Urothelium cell line (cell line): Measurements from ENCODE around the gene COL5A1.

ENCODE experiments used
- DNase-seq: peaks from one replicate; pipeline ENCODE4 v3.0.0; 2011; ENCODE audit warnings: low spot score, mixed read lengths
- FAIRE-seq: peaks from 2 replicates; lab custom pipeline; 2011; peaks lifted over from hg19 to GRCh38; lab: Jason Lieb, UNC

The COL5A1 gene

GRCh38 chr9:134641173-134641989 lies at the start of gene COL5A1:
Gene COL5A1 (plus strand): TSS chr9:134641803. CDS start chr9:134642188, 385 bp downstream.
- peak; percentile 77 for FAIRE-seq
- DNase-seq: peak; percentile 96

DNA sequence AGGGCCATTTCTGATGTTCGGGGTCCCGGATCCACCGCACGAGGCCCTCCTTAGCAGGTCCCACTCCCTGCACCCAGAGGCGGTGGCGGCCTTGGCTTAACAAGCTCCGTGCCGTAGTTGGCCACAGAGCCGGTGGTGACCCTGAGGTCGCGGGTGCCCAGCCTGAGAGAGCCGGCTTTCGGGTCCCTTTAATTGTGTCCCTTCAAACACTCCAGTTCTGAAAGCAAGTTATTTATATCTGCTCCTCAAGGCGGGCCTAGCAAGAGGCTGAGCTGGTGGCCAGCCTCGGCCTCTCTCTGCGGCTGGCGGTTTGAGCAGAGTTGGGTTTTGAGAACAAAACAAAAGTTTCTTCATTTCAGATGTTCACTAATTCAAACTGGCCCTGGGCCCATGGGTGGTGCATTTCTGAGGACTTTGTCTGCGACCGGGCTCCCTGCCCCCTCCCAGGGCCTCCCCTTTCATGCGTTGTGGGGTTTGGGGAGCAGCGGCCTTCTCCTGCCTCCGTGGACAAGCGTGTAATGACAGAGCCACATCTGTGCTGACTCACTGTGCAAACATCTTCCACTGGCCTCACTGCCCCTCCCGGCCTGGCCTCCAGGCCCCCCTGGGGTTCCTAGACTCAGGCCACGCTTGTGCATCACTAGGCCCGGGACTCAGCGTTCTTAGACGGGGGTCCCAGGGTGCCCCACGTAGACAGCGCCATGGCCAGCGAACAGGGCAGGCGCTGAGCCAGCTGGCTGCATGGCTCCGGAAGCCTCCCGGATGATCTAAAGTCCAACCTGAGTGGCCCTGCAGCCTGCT lies 49.4 kb upstream of the COL5A1 start:
- FAIRE-seq (no peak), DNase-seq (peak; percentile 75)

DNA sequence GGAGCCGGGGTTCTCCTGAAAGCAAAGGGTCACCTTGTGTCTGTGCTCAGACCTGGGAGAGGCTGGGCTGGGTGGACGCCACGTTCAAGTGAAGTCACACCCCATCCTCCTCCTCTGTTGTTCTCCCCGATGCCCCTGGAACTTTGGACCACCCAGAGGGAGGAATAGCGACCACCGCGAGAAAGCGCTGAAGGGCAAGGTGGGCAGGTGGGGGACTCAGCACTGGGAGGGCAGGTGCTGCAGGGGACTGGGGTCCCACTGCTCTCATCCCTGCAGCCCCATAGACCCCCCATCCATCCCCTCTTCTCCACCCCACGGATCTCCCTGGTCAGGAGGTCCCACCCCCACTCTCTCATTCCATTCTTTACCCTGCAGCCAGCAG lies 48.8 kb upstream of the COL5A1 start:
- DNase-seq (no peak), FAIRE-seq (no peak)

DNA sequence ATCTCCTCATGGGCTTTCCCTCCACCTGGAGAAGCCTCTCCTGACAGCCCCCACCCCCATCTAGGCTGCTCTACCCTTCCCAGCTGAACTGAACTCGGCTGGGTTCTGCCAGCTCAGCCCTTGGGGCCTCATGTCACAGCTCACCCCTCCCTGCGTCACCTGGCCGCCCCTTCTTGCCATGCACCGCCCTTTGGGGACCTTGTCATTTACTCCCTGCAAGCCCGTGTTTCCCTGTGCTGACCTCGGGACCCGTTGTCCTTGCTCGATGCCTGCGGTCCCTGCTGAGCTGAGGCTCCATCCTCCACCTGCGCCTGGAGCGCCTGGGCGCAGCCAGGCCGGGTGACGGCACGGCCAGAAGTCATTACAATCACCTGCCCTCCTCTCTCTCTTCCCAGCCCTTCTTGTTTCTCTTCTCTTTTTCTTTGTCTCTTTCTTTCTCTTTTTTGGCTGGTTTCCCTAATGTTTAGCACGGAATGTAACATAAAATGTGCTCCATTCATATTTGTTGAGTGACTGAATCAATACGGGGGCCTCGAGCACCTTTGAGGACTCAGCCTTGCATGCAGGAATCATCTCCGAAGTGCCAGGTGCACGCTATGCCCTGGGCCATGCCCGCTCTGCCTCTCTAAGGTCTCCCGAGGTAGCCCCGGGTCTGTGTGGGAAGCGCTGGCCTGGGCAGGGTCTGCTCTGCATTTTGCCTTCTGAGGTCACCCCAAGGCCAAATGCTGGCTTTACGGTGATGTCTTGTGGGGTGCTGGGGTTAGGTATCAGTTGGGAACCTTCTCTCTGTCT lies 48.1 kb upstream of the COL5A1 start:
- FAIRE-seq (peak; percentile 44), DNase-seq (no peak)

GRCh38 chr9:134594078-134594941 lies 47.3 kb upstream of the COL5A1 start:
- DNase-seq: no peak
- FAIRE-seq: peak; percentile 44

DNA sequence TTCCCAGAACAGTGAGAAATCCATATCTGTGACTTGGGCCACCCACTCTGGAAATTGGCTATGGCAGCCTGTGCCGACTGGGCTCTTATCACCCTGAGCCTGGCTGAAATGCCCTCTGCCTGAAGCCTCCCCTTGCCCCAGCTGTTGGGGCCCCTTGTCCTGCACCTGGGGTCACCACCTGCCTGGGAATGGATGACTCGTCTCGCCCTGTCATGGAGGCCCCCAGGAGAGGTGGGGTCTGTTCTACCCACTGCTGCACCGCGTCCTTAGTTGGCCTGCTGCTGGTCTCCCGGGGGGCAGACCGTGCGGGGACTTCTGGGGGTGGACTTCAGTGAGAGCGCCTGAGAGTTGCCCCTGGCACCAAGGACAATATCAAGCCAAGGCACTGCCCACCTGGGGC lies 46.6 kb upstream of the COL5A1 start:
- FAIRE-seq (no peak), DNase-seq (no peak)

DNA sequence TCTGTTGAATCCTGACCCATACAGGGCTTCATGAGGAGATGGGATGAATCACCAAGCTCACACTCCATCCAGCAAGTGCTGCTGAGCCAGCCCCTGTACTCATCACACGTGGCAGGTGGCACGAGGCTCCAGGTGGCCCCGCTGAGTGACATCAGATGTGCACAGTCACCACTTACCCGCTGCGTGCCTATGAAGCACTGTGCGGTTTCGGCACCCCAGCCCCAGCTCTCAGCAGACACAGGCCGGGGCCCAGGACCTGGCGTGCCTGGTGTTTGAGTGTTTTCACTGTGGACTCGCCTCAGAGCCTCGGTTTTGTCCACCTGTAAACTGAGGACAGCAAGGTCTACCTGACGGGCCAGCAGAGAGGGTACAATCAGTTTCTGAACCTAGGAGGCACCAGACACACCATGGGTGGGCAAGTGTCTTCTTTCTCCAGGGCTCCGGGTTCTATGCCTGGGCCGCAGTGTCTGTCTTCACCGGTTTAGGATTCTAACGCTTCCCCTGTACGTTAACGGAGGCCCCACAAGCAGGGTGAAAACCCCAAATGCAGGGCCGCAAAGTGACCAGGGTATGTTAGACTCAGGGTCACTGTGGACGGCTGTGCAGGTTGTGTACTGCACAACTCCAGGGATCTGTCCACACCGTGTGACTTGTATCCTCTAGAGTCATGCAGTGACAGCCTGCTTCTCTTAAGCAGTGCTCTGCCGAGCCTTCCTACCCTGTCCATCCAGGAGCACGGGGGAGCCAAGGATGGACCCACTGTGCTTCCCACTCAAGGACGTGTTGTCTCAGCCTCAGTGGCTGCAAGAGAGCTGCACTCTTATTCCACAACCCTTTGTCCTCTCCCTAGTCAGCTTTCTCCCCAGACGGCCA lies 44.3 kb upstream of the COL5A1 start:
- FAIRE-seq (peak; percentile 91), DNase-seq (peak; percentile 65)

GRCh38 chr9:134597957-134598883 lies 43.4 kb upstream of the COL5A1 start:
- FAIRE-seq (no peak), DNase-seq (no peak)

DNA sequence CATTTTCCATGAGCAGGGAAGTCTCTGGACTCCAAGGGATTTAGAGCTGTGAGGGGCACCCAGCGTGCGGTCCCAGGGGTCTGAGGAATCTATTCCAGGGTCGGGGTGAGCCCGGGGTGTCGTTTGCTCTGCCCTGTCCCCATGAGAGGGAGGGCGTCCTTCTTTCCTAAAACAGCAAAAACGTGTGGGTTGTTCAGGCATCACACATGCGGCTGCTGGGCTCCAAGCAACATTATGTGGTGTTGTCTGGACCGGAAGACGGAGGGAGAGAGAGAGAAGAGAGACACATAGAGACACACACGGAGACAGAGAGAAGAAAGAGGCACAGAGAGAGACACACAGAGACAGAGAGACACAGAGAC lies 42.7 kb upstream of the COL5A1 start:
- DNase-seq (no peak), FAIRE-seq (no peak)

GRCh38 chr9:134600371-134600770 lies 41.2 kb upstream of the COL5A1 start:
- DNase-seq (no peak), FAIRE-seq (no peak)

DNA sequence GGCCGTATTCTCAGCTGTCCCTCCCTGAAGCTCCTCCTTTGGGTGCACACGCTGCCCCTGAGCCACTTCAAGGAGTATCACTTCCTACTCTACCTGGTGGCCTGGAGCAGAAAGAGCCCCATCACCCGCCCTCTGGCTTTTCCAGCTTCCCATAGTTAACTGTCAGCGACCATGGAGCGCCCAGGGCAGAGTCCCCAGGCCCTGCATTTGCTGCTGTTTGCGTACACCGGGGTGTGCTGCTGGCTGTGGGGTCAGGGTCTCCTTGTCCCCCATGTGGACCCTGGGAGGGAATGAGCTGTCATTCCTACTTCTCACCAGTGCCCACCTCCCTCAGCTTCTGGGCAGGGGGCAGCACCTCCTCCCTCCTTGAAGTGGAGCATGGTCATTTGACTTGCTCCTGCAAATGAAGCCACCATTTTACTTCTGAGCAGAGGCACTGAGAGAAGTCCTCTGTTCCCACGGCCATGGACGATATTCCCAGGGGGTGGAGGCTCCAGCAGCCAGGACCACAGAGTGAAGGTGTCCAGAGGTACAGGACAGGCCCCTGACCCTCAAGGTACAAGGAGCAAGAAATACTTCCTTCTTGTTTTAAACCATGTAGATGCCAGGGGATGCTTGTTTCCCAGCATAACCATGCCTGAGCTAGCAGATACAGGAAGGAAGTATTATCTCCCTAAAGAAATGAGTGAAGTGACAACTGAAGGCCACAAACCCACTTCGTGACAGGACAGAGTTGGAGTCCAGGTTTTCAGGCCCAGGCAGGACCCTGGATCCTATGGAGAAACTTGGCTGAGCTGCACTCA lies 40.6 kb upstream of the COL5A1 start:
- no peak for DNase-seq
- no peak for FAIRE-seq

DNA sequence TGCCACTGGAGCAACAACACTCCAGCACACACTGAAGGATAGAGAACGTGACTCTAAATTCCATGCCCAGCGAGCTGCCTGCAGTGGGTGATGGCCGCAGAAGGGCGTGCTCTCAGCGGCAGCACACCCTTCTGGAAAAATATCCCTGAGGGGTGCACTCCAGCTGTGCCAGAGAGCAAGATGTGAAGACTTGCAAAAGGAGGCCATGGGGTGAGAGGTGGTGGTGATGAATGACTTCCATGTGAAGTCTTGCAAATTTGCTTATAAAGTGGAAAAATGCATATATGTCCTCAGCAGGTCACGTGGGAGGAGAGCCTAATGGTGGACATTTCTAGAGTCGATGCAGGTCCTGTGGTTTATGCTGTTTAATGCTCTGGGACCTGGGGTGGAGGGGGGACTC lies 39.8 kb upstream of the COL5A1 start:
- no peak for FAIRE-seq

GRCh38 chr9:134602547-134603362 lies 38.8 kb upstream of the COL5A1 start:
- DNase-seq (peak; percentile 92), FAIRE-seq (no peak)

More for the DNA sequence above, 39.8 kb upstream of the COL5A1 start:
- no peak for DNase-seq

- DNase-seq (no peak), FAIRE-seq (no peak)
Observed at GRCh38 chr9:134604834-134605233, 36.8 kb upstream of the COL5A1 start.

DNA sequence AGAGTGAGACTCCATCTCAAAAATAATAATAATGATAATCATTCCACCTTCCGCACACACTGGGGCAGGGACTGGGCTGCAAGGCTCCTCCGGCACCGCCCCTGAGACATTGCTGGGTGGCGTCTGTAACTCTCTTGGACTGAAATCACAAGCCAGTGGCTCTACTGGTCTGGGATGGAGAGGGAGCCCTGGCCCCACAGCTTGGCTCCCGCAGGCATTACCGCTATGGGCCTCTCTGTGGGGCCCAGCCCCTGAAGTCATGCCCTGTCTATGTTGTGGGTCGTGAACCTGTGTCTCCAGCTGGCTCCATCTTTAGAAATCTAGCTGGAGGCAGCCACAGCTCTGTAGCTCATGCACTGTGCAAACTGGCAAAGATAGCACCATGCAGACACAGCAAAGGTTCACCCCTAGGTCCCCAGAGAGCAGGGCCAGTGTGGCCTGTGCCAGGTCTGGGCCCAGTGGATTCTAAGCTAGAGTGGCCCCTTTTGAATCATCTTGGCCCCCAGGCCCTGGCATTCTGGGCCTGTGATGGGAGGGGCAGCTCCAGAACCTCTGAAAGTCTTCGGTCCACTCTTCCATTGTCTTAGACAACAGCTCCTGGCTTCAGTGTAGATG lies 36.1 kb upstream of the COL5A1 start:
- DNase-seq (no peak), FAIRE-seq (no peak)

DNA sequence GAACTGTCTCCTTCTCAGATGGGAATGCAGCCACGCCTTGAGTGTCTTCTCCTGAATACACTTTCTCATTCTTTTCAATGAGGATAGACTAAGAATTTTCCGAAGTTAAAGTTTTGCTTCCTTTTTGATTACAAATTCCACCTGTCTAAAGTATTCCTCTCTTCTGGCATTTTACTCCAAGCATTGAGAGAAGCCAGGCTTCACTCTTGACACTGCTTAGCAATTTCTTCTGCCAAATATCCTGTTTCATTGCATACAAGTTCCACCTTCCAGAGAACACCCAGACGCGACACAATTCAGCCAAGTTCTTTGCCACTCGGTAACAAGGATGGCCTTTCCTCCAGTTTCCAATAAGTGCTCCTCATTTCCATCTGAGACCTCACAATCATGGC lies 35.6 kb upstream of the COL5A1 start:
- no peak for FAIRE-seq

More for the DNA sequence above, 35.6 kb upstream of the COL5A1 start:
- no peak for DNase-seq
